RWPE1 (cell line): Measurements from ENCODE around the gene TNNI3K.

Experiments
- CTCF ChIA-PET: fragments of 350-600 bp; sonication (Branson Sonifier 250); formaldehyde crosslinking; extraction: SDS; loops from one replicate; lab custom pipeline; 2021; lab: Yijun Ruan, JAX
- POLR2A ChIA-PET: fragments of 400-600 bp; formaldehyde crosslinking; extraction: SDS; loops from one replicate; lab custom pipeline; 2020; ENCODE audit warnings: antibody characterized with exemption; ENCODE audit not compliant: low non-redundant PET; lab: Yijun Ruan, JAX
- DNase-seq: peaks from one replicate; pipeline ENCODE4 v3.0.0; 2012; ENCODE audit warnings: low spot score
- H3K27ac ChIP-seq: fragments of 450-650 bp; 2 replicates; pipeline ENCODE4 v1.5.1; 2017
- TF ChIP-seq, protein P1 (sequence below): fragments of 450-650 bp; conservative IDR thresholded peaks from 2 replicates; pipeline ENCODE4 v1.5.1; 2017; ENCODE audit warnings: low read depth, mild to moderate bottlenecking

The TNNI3K gene

GRCh38 chr1:74392186-74392585 is 157.0 kb downstream of the TNNI3K start:
- TF ChIP-seq, protein P1, sequence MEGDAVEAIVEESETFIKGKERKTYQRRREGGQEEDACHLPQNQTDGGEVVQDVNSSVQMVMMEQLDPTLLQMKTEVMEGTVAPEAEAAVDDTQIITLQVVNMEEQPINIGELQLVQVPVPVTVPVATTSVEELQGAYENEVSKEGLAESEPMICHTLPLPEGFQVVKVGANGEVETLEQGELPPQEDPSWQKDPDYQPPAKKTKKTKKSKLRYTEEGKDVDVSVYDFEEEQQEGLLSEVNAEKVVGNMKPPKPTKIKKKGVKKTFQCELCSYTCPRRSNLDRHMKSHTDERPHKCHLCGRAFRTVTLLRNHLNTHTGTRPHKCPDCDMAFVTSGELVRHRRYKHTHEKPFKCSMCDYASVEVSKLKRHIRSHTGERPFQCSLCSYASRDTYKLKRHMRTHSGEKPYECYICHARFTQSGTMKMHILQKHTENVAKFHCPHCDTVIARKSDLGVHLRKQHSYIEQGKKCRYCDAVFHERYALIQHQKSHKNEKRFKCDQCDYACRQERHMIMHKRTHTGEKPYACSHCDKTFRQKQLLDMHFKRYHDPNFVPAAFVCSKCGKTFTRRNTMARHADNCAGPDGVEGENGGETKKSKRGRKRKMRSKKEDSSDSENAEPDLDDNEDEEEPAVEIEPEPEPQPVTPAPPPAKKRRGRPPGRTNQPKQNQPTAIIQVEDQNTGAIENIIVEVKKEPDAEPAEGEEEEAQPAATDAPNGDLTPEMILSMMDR: no peak
- CTCF ChIA-PET: interaction anchor here (0.7 kb wide), 1 partner anchor 14 kb away, joined by 3 read pairs; no protein-coding TSS in a partner anchor
- H3K27ac ChIP-seq: no peak overlapping the region
- DNase-seq: no peak
- POLR2A ChIA-PET: no interaction called here

- H3K27ac ChIP-seq: no peak overlapping the region
- CTCF ChIA-PET: no interaction called here
- DNase-seq: no peak
- TF ChIP-seq, protein P1: no peak
- POLR2A ChIA-PET: no interaction called here
Observed at GRCh38 chr1:74392840-74393239, 157.7 kb downstream of the TNNI3K start.

DNA sequence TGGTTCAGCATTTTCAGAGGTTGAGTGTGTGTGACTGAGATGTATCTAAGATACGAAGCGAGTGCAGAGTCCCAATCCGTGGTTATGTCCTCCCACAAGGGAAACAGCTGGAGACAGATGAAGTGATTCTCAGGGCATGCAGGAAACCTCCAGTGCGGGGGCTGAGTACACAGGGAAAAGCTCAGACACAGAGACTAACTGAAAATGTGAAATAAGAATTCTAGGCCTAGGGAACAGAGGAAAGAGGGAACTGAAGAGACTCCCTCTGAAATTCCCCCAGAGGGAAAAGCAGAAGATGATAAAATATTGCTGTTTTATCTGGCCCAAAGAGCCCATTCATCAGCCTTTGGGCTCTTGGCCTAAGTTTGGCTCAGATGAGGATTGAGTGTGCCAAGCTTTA is 160.4 kb downstream of the TNNI3K start:
- no peak for DNase-seq
- CTCF ChIA-PET: interaction anchor here (0.7 kb wide), 1 partner anchor 1811 kb away, joined by 3 read pairs; no protein-coding TSS in a partner anchor
- POLR2A ChIA-PET: no interaction called here
- TF ChIP-seq, protein P1: no peak
- no peak overlapping the region for H3K27ac ChIP-seq

DNA sequence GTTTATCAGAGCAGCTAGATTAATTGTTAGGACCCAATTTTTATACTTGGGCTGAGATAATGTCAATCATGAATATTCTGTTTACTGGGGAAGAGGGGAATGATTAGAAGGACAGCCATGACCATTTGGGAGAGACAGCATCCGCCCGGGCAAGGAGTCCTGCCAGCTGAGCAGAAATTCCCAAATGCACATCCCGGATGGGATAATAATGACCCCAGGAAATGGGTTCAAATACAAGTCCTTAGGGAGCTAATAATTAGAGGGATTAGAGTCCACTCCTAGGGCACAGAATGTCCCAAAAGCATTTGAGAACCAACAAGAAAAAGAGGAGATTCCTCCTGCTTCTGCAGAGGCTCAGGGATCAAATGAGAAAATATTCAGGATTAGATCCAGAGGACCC is 161.3 kb downstream of the TNNI3K start:
- CTCF ChIA-PET: no interaction called here
- TF ChIP-seq, protein P1: no peak
- no peak for DNase-seq
- H3K27ac ChIP-seq: no peak overlapping the region
- POLR2A ChIA-PET: no interaction called here

DNA sequence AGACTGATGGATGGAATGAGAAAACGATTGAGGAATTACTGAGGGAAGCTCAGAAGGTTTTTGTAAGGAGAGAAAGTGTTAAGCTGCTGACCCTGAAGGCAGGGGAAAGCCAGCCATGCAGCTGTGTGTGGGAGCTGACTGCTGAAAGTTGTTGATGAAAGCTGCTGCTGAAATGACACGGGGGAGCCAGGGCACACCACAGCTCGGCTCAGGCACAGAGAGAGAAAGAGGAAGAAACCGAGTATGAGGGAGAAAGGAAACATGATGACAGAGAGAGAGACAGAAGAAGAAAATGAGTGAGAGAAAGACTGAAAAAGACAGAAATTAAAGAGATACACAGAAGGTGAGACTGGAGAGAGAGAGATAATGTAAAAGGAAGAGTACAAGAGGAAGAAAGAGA is 161.7 kb downstream of the TNNI3K start:
- DNase-seq: no peak
- ChIA-PET POLR2A (no interaction called here), CTCF (no interaction called here)
- no peak overlapping the region for H3K27ac ChIP-seq
- TF ChIP-seq, protein P1: no peak

- POLR2A ChIA-PET: no interaction called here
- H3K27ac ChIP-seq: no peak overlapping the region
- TF ChIP-seq, protein P1: no peak
- CTCF ChIA-PET: no interaction called here
- DNase-seq: no peak
Observed at GRCh38 chr1:74399249-74399648, 164.1 kb downstream of the TNNI3K start.
